Neuronal stem cell (in vitro differentiated cells): ENCODE data around the gene AK9.

Experiments used
- DNase-seq: peaks from one replicate; pipeline ENCODE4 v3.0.0-alpha.2; 2013; ENCODE audit warnings: low spot score
- H2AFZ ChIP-seq: one replicate; pipeline ENCODE4 v1.6.1; 2013; ENCODE audit warnings: mild to moderate bottlenecking, low read length, inconsistent platforms
- H2AK5ac ChIP-seq: 2 replicates; pipeline ENCODE4 v1.6.1; 2013; ENCODE audit warnings: low read depth, mild to moderate bottlenecking, inconsistent platforms, low read length, moderate library complexity, mixed read lengths
- H2BK120ac ChIP-seq: 2 replicates; pipeline ENCODE4 v1.6.1; 2013; ENCODE audit warnings: low read depth, mild to moderate bottlenecking, inconsistent platforms, low read length, moderate library complexity, mixed read lengths
- H2BK12ac ChIP-seq: one replicate; pipeline ENCODE4 v1.6.1; 2013; ENCODE audit warnings: low read length, inconsistent platforms
- H2BK15ac ChIP-seq: 2 replicates; pipeline ENCODE4 v1.6.1; 2013; ENCODE audit warnings: mild to moderate bottlenecking, low read length, inconsistent platforms, mixed read lengths
- H2BK5ac ChIP-seq: one replicate; pipeline ENCODE4 v1.6.1; 2013; ENCODE audit warnings: inconsistent platforms, mild to moderate bottlenecking, low read length, moderate library complexity
- H3K14ac ChIP-seq: one replicate; pipeline ENCODE4 v1.6.1; 2013; ENCODE audit warnings: low read length, inconsistent platforms
- H3K18ac ChIP-seq: 2 replicates; pipeline ENCODE4 v1.6.1; 2013; ENCODE audit warnings: low read length, inconsistent platforms
- H3K23ac ChIP-seq: 2 replicates; pipeline ENCODE4 v1.6.1; 2013; ENCODE audit warnings: low read depth, mild to moderate bottlenecking, mixed read lengths, low read length, inconsistent platforms; ENCODE audit not compliant: poor library complexity
- H3K27ac ChIP-seq: replicated peaks from 3 replicates; pipeline ENCODE4 v1.5.1; 2013; ENCODE audit warnings: low read length, inconsistent platforms
- H3K27me3 ChIP-seq, 3 experiments: 2 replicates each; pipeline ENCODE4 v1.6.1; 2013; ENCODE audit warnings: low read length in 3 of 3, mild to moderate bottlenecking in 2 of 3, inconsistent platforms in 1 of 3, low read depth in 1 of 3, mixed read lengths in 1 of 3, moderate library complexity in 1 of 3; ENCODE audit not compliant: control insufficient read depth in 3 of 3, insufficient read depth in 3 of 3
- H3K36me3 ChIP-seq, 2 donors: replicated peaks in 1 of 2; 2 replicates each; pipeline ENCODE4 v1.6.1; 2013; ENCODE audit warnings: low read length in 2 of 2; ENCODE audit not compliant: control insufficient read depth in 2 of 2, insufficient read depth in 2 of 2
- H3K4ac ChIP-seq: 2 replicates; pipeline ENCODE4 v1.6.1; 2013; ENCODE audit warnings: inconsistent platforms, mild to moderate bottlenecking, low read length, moderate library complexity
- H3K4me1 ChIP-seq, 2 donors: 1 replicate in 1 of 2; 2 replicates in 1 of 2; pipeline ENCODE4 v1.6.1; 2013; ENCODE audit warnings: low read length in 2 of 2, low read depth in 1 of 2; ENCODE audit not compliant: control insufficient read depth in 2 of 2, insufficient read depth in 1 of 2
- H3K4me2 ChIP-seq: one replicate; pipeline ENCODE4 v1.6.1; 2013; ENCODE audit warnings: mild to moderate bottlenecking, low read length, inconsistent platforms; ENCODE audit not compliant: insufficient read depth, poor library complexity, severe bottlenecking
- H3K4me3 ChIP-seq, 2 donors: 2 replicates each; pipeline ENCODE4 v1.5.1; 2013; ENCODE audit warnings: low read length in 2 of 2, mild to moderate bottlenecking in 2 of 2, inconsistent platforms in 1 of 2, moderate library complexity in 1 of 2
- H3K79me1 ChIP-seq: one replicate; pipeline ENCODE4 v1.6.1; 2013; ENCODE audit warnings: low read depth, mild to moderate bottlenecking, inconsistent platforms, low read length, moderate library complexity
- H3K9ac ChIP-seq: one replicate; pipeline ENCODE4 v1.6.1; 2013; ENCODE audit warnings: mild to moderate bottlenecking, low read depth, low read length, inconsistent platforms; ENCODE audit not compliant: poor library complexity
- H3K9me3 ChIP-seq, 2 donors: replicated peaks in 1 of 2; 2 replicates each; pipeline versions ENCODE3 to v1.6.1; 2013; ENCODE audit warnings: low read length in 2 of 2, mild to moderate bottlenecking in 2 of 2, inconsistent platforms in 1 of 2, low read depth in 1 of 2, mixed read lengths in 1 of 2, moderate library complexity in 1 of 2; ENCODE audit not compliant: control insufficient read depth in 2 of 2, insufficient read depth in 1 of 2
- H4K8ac ChIP-seq: one replicate; pipeline ENCODE4 v1.6.1; 2013; ENCODE audit warnings: low read depth, mild to moderate bottlenecking, inconsistent platforms, low read length, moderate library complexity
- H4K91ac ChIP-seq: one replicate; pipeline ENCODE4 v1.6.1; 2013; ENCODE audit warnings: low read length, low read depth, mild to moderate bottlenecking, inconsistent platforms; ENCODE audit not compliant: poor library complexity
- whole genome bisulfite sequencing, 2 donors: extraction: QIAGEN DNeasy Blood & Tissue Kit; methylation state at CpG; one replicate each; pipeline ENCODE4 v1.1.7; 2013; ENCODE audit warnings: missing lambda C conversion rate in 2 of 2, mixed read lengths in 1 of 2; ENCODE audit not compliant: insufficient read length in 2 of 2, insufficient replicate concordance in 1 of 2; ENCODE audit errors: extremely low coverage in 2 of 2; 5-methylcytosine and 5-hydroxymethylcytosine counted together

AK9 gene

GRCh38 chr6:109471105-109471810 is 219.7 kb downstream of the AK9 start:
- H3K79me1 ChIP-seq, result peaks cover 5% of the 10 kb centered on the region
- H2AFZ ChIP-seq, result no peak overlapping the region
- H3K9me3 ChIP-seq, result no peaks in the 10 kb centered on the region
- H3K18ac ChIP-seq, result no peak overlapping the region
- H2BK120ac ChIP-seq, result no peak overlapping the region
- no peak overlapping the region for H3K9ac ChIP-seq
- no peak overlapping the region for H2BK5ac ChIP-seq
- H3K4me1 ChIP-seq, result no peaks in the 10 kb centered on the region
- H3K4me3 ChIP-seq, result no peak overlapping the region
- H2BK12ac ChIP-seq, result no peak overlapping the region
- H4K8ac ChIP-seq, result no peak overlapping the region
- no peak overlapping the region for H2BK15ac ChIP-seq
- no peak overlapping the region for H3K14ac ChIP-seq
- no peak overlapping the region for H4K91ac ChIP-seq
- no peaks in the 10 kb centered on the region for H3K27me3 ChIP-seq
- H3K23ac ChIP-seq, result no peak overlapping the region
- H3K36me3 ChIP-seq, result peaks cover 49 to 98% of the 10 kb centered on the region in 2 donors
- WGBS, 2 donors, result no CpG with 5 or more reads among the region's 5 CpGs
- no peak for DNase-seq
- no peak overlapping the region for H2AK5ac ChIP-seq
- H3K4me2 ChIP-seq, result no peak overlapping the region
- H3K4ac ChIP-seq, result no peak overlapping the region
- H3K27ac ChIP-seq, result no peak overlapping the region

GRCh38 chr6:109469591-109470189 is 221.3 kb downstream of the AK9 start:
- no peak overlapping the region for H3K14ac ChIP-seq
- H2AK5ac ChIP-seq, result no peak overlapping the region
- no peak overlapping the region for H3K27ac ChIP-seq
- peaks cover 50 to 98% of the 10 kb centered on the region in 2 donors for H3K36me3 ChIP-seq
- no peak overlapping the region for H2BK120ac ChIP-seq
- H3K27me3 ChIP-seq, result no peaks in the 10 kb centered on the region
- H4K8ac ChIP-seq, result no peak overlapping the region
- H3K9me3 ChIP-seq, result no peaks in the 10 kb centered on the region
- no peak overlapping the region for H3K9ac ChIP-seq
- H2BK5ac ChIP-seq, result no peak overlapping the region
- no peak overlapping the region for H2BK15ac ChIP-seq
- peaks cover 5% of the 10 kb centered on the region for H3K79me1 ChIP-seq
- no peak overlapping the region for H4K91ac ChIP-seq
- H3K23ac ChIP-seq, result no peak overlapping the region
- H3K4me2 ChIP-seq, result no peak overlapping the region
- no peak overlapping the region for H3K4me3 ChIP-seq
- H2AFZ ChIP-seq, result no peak overlapping the region
- no peak overlapping the region for H3K18ac ChIP-seq
- WGBS, 2 donors, result no CpG with 5 or more reads among the region's 5 CpGs
- no peaks in the 10 kb centered on the region for H3K4me1 ChIP-seq
- DNase-seq, result no peak
- H2BK12ac ChIP-seq, result no peak overlapping the region
- no peak overlapping the region for H3K4ac ChIP-seq

- WGBS, 2 donors, result 100% methylated on average over 1 of the region's 6 CpGs; no CpG with 5 or more reads in 1 of the 2 donors
- Histone ChIP-seq H3K4me1 (no peaks in the 10 kb centered on the region), H3K27ac (no peak overlapping the region), H2BK5ac (no peak overlapping the region), H3K18ac (no peak overlapping the region), H3K36me3 (peaks cover 44 to 100% of the 10 kb centered on the region in 2 donors), H3K14ac (no peak overlapping the region), H3K4me3 (no peak overlapping the region), H3K4ac (no peak overlapping the region), H3K27me3 (no peaks in the 10 kb centered on the region), H4K91ac (no peak overlapping the region), H3K79me1 (peaks cover 5% of the 10 kb centered on the region), H2BK12ac (no peak overlapping the region), H4K8ac (no peak overlapping the region), H3K23ac (no peak overlapping the region), H2BK120ac (no peak overlapping the region), H2BK15ac (no peak overlapping the region), H2AK5ac (no peak overlapping the region), H3K9me3 (no peaks in the 10 kb centered on the region), H3K9ac (no peak overlapping the region), H3K4me2 (no peak overlapping the region), H2AFZ (no peak overlapping the region)
- DNase-seq, result no peak
Observed at GRCh38 chr6:109467696-109468095, 223.3 kb downstream of the AK9 start.

- no CpG with 5 or more reads among the region's 7 CpGs for WGBS, 2 donors
- Histone ChIP-seq H3K36me3 (peaks cover 35 to 100% of the 10 kb centered on the region in 2 donors), H3K9ac (no peak overlapping the region), H3K4me1 (no peaks in the 10 kb centered on the region), H3K79me1 (peaks cover 5% of the 10 kb centered on the region), H2AFZ (no peak overlapping the region), H2BK12ac (no peak overlapping the region), H2AK5ac (no peak overlapping the region), H4K8ac (no peak overlapping the region), H3K9me3 (peaks cover 0 to 3% of the 10 kb centered on the region in 2 donors), H3K27me3 (no peaks in the 10 kb centered on the region), H4K91ac (no peak overlapping the region), H3K4ac (no peak overlapping the region), H3K27ac (no peak overlapping the region), H3K4me2 (no peak overlapping the region), H2BK5ac (no peak overlapping the region), H3K18ac (no peak overlapping the region), H2BK120ac (no peak overlapping the region), H3K23ac (no peak overlapping the region), H2BK15ac (no peak overlapping the region), H3K4me3 (no peak overlapping the region), H3K14ac (no peak overlapping the region)
- no peak for DNase-seq
Observed at GRCh38 chr6:109466212-109466923, 224.6 kb downstream of the AK9 start.
